Measurements from ENCODE around the gene DOCK10. TPM values are rescaled to one million over a fixed set of nuclear protein-coding genes. Genes with fewer than 3 reads are reported as not detected.

The DOCK10 gene
- total RNA-seq, 1 donor from 2014 or later, result 14.3 TPM

- peaks cover 5% of the 10 kb centered on the region for H3K36me3 Mint-ChIP-seq (ENCODE audit: low read depth)
- H3K27me3 Mint-ChIP-seq (ENCODE audit: low read depth), result no peaks in the 10 kb centered on the region
- no peak overlapping the region for H3K27ac Mint-ChIP-seq (ENCODE audit: unreplicated experiment)
- no peak for DNase-seq (ENCODE audit: low spot score)
- peak; percentile 44 for TF ChIP-seq CTCF (IDR thresholded peaks at IDR 0.05)
- peaks cover 80% of the 10 kb centered on the region for H3K4me1 Mint-ChIP-seq (ENCODE audit: low read depth)
- H3K9me3 Mint-ChIP-seq (ENCODE audit: low read depth), result no peaks in the 10 kb centered on the region
- no peak overlapping the region for H3K4me3 Mint-ChIP-seq (ENCODE audit: unreplicated experiment)
These were observed 111.3 kb downstream of the DOCK10 start for GRCh38 chr2:224930990-224931389.

- no peak overlapping the region for H3K27ac Mint-ChIP-seq (ENCODE audit: unreplicated experiment)
- no peak overlapping the region for H3K4me3 Mint-ChIP-seq (ENCODE audit: unreplicated experiment)
- H3K27me3 Mint-ChIP-seq (ENCODE audit: low read depth), result no peaks in the 10 kb centered on the region
- H3K4me1 Mint-ChIP-seq (ENCODE audit: low read depth), result peaks cover 87% of the 10 kb centered on the region
- H3K9me3 Mint-ChIP-seq (ENCODE audit: low read depth), result no peaks in the 10 kb centered on the region
- H3K36me3 Mint-ChIP-seq (ENCODE audit: low read depth), result peaks cover 5% of the 10 kb centered on the region
- no peak for TF ChIP-seq CTCF (IDR thresholded peaks at IDR 0.05)
- no peak for DNase-seq (ENCODE audit: low spot score)
These were observed 112.1 kb downstream of the DOCK10 start for GRCh38 chr2:224930124-224930523.

GRCh38 chr2:224929512-224929911 lies 112.8 kb downstream of the DOCK10 start:
- Mint-ChIP-seq H3K27ac (ENCODE audit: unreplicated experiment) (no peak overlapping the region), H3K27me3 (ENCODE audit: low read depth) (no peaks in the 10 kb centered on the region), H3K36me3 (ENCODE audit: low read depth) (peaks cover 5% of the 10 kb centered on the region), H3K4me1 (ENCODE audit: low read depth) (peaks cover 85% of the 10 kb centered on the region), H3K4me3 (ENCODE audit: unreplicated experiment) (no peak overlapping the region), H3K9me3 (ENCODE audit: low read depth) (no peaks in the 10 kb centered on the region)
- no peak for DNase-seq (ENCODE audit: low spot score)
- no peak for TF ChIP-seq CTCF (IDR thresholded peaks at IDR 0.05)

GRCh38 chr2:224927646-224928173 lies 114.6 kb downstream of the DOCK10 start:
- no peak for DNase-seq (ENCODE audit: low spot score)
- Mint-ChIP-seq H3K4me1 (ENCODE audit: low read depth) (peaks cover 67% of the 10 kb centered on the region), H3K36me3 (ENCODE audit: low read depth) (peaks cover 5% of the 10 kb centered on the region), H3K27ac (ENCODE audit: unreplicated experiment) (peak overlapping the region; percentile 99), H3K27me3 (ENCODE audit: low read depth) (no peaks in the 10 kb centered on the region), H3K9me3 (ENCODE audit: low read depth) (no peaks in the 10 kb centered on the region), H3K4me3 (ENCODE audit: unreplicated experiment) (peak overlapping the region; percentile 40)
- TF ChIP-seq CTCF (IDR thresholded peaks at IDR 0.05), result no peak

GRCh38 chr2:224927011-224927410 lies 115.3 kb downstream of the DOCK10 start:
- peak overlapping the region; percentile 99 for H3K27ac Mint-ChIP-seq (ENCODE audit: unreplicated experiment)
- no peak for TF ChIP-seq CTCF (IDR thresholded peaks at IDR 0.05)
- no peaks in the 10 kb centered on the region for H3K9me3 Mint-ChIP-seq (ENCODE audit: low read depth)
- H3K4me3 Mint-ChIP-seq (ENCODE audit: unreplicated experiment), result no peak overlapping the region
- DNase-seq (ENCODE audit: low spot score), result no peak
- peaks cover 69% of the 10 kb centered on the region for H3K4me1 Mint-ChIP-seq (ENCODE audit: low read depth)
- peaks cover 5% of the 10 kb centered on the region for H3K36me3 Mint-ChIP-seq (ENCODE audit: low read depth)
- no peaks in the 10 kb centered on the region for H3K27me3 Mint-ChIP-seq (ENCODE audit: low read depth)
